Stimulated activated naive CD8-positive, alpha-beta T cell treated with anti-CD3 and anti-CD28 coated beads, Interleukin-15, Interleukin-2, amounts not matched to agents 100 ng/mL and 50 ng/mL, for 24 hours (primary cell): ENCODE measurements around the gene CDC42SE2.
A peak's percentile ranks its signal among the peaks of the same experiment; 100 is the strongest.

Experiments
- H3K27ac Mint-ChIP-seq: one replicate; pipeline ENCODE4 v1.8.0; 2021; ENCODE audit warnings: mild to moderate bottlenecking, mixed read lengths
- H3K27me3 Mint-ChIP-seq: one replicate; pipeline ENCODE4 v1.8.0; 2021; ENCODE audit warnings: mixed read lengths
- H3K36me3 Mint-ChIP-seq: one replicate; pipeline ENCODE4 v1.8.0; 2021; ENCODE audit warnings: low read depth, mixed read lengths
- H3K4me1 Mint-ChIP-seq: one replicate; pipeline ENCODE4 v1.8.0; 2021; ENCODE audit warnings: low read depth, mixed read lengths
- H3K4me3 Mint-ChIP-seq: one replicate; pipeline ENCODE4 v1.8.0; 2021; ENCODE audit warnings: mild to moderate bottlenecking, mixed read lengths
- H3K9me3 Mint-ChIP-seq: one replicate; pipeline ENCODE4 v1.8.0; 2021; ENCODE audit warnings: mixed read lengths

CDC42SE2 gene, protein sequence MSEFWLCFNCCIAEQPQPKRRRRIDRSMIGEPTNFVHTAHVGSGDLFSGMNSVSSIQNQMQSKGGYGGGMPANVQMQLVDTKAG

DNA sequence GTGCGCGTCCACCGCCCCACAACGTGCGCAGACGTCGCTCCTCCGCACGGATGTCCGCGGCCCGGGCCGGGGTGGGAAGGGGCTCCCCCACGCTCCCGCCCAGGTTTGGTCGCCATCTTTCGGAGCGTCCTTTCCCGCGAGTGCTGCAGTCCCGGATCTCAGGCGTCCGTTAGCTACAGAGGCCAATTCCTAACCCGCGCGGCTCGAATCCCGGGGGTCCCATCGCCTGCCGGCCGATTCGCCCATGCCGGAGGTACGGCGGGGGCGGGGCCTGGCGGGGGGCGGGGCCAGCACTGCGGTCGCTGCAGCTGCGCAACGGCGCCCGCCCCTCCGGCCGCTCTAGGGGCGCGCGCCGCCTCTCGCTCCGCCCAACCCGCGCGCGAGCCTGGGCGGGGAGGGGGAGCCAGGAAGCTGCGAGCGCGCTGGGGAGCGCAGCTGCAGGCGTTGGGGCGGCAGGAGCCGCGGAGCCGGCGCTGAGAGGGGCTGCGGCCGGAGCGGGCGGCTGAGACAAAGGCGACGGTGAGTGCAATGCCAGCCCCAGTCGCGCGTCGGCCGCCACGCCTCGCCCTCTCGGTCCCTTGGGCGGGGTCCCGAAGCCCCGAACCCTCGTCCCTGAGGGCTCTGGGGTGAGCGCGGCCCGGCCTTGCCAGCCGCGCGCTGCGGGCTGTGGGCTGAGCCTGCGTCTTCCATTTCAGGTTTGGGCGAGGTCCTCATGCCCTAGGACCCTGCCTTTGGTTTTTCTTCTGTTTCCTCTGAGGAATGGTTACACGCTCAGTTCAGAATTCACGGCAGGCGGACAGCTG, at the start of gene CDC42SE2:
Gene CDC42SE2 (plus strand): TSS at position 406 of the 803 bp plus-strand sequence. CDS start 95,441 bp downstream, outside the sequence.
- Mint-ChIP-seq H3K36me3 (peaks cover 33% of the 10 kb centered on the region), H3K4me3 (peak within 1 kb of the TSS; percentile 91), H3K4me1 (peaks cover 73% of the 10 kb centered on the region), H3K27ac (peak within 1 kb of the TSS; percentile 95), H3K9me3 (no peaks in the 10 kb centered on the region), H3K27me3 (no peaks in the 10 kb centered on the region)

DNA sequence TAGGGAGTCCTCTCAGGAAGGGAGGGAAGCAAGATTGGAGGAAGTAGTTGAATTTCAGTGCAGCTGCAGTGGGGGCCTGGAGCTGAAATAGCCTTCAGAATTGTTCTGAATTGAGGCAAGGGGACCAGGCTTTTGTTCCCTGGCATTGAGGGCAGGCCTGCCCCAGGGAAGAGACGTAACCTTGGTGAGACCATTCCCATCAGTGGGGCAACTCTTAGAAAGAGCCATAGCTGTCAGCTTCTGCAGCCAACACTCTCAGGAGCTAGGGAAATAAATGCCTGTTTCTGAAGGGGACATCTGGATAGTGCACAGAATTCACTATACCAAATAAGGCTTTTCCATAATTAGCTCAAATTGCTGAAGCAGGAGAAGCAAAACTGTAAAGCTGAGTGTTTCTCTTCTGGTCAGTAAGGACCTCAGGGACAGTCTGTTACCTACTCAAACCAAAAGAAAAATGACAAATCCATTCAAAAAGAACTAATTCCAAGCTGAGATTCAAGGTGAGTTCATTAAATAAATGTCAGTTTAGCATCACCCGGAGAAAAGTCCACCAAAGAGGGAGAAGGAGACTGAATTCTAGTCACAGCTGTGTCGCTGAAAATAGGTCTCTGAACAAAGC, 49.1 kb upstream of the CDC42SE2 start:
- no peaks in the 10 kb centered on the region for H3K27me3 Mint-ChIP-seq
- no peak overlapping the region for H3K4me3 Mint-ChIP-seq
- no peaks in the 10 kb centered on the region for H3K36me3 Mint-ChIP-seq
- peaks cover 65% of the 10 kb centered on the region for H3K4me1 Mint-ChIP-seq
- no peak overlapping the region for H3K27ac Mint-ChIP-seq
- H3K9me3 Mint-ChIP-seq = no peaks in the 10 kb centered on the region

DNA sequence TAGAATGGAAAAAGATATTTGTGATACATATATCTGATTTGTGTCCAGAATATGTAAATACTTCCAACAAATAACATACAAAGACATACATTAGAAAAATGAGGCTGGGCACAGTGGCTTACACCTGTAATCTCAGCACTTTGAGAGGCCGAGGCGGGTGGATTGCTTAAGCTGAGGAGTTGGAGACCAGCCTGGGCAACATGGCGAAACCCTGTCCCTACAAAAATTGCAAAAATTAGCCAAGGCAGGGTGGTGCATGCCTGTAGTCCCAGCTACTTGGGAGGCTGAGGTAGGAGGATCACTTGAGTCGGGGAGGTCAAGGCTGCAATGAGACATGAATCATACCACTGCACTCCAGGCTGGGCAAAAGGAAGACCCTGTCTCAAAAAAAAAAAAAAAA, 46.1 kb upstream of the CDC42SE2 start:
- peaks cover 53% of the 10 kb centered on the region for H3K4me1 Mint-ChIP-seq

DNA sequence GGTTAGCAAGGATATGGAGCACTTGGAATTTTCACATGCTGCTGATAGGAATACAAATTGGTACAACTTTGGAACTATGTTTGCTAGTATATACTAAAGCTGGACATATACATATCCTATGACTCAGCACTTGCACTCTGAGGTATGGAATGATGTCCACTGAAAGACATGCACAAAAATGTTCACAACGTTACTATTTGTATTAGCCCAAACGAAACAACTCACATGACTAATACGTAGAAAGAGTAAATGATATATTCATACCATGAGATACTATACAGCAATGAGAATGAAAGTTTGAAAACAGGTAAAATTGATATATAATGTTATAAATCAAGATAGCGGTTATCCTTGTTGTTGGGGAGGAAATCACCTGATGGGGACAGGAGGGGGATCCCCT, 45.5 kb upstream of the CDC42SE2 start:
- Mint-ChIP-seq H3K4me3 (no peak overlapping the region), H3K9me3 (no peaks in the 10 kb centered on the region), H3K27me3 (no peaks in the 10 kb centered on the region), H3K36me3 (no peaks in the 10 kb centered on the region), H3K4me1 (peaks cover 52% of the 10 kb centered on the region), H3K27ac (no peak overlapping the region)

More for the DNA sequence above, 46.1 kb upstream of the CDC42SE2 start:
- H3K27me3 Mint-ChIP-seq = no peaks in the 10 kb centered on the region
- H3K27ac Mint-ChIP-seq = no peak overlapping the region
- no peak overlapping the region for H3K4me3 Mint-ChIP-seq
- no peaks in the 10 kb centered on the region for H3K36me3 Mint-ChIP-seq
- no peaks in the 10 kb centered on the region for H3K9me3 Mint-ChIP-seq

DNA sequence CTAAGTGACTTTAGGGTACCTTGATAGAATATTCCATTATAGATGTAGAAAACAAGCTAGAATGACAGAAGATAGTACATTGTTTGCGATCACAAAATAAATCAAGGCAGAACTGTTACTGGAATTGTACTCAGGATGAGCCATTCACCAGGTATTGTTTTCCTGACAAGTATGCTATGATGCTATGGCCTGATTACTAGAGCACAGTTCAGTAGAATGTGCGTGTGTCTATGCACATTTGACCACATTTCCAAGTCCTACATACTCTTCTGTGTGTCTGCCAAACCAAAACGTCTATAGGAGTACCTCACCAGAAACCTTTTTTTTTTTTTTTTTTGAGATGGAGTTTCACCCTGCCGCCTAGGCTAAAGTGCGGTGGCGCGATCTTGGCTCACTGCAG, 43.3 kb upstream of the CDC42SE2 start:
- Mint-ChIP-seq H3K27me3 (no peaks in the 10 kb centered on the region), H3K4me1 (peaks cover 37% of the 10 kb centered on the region), H3K36me3 (no peaks in the 10 kb centered on the region), H3K27ac (no peak overlapping the region), H3K9me3 (no peaks in the 10 kb centered on the region), H3K4me3 (no peak overlapping the region)

DNA sequence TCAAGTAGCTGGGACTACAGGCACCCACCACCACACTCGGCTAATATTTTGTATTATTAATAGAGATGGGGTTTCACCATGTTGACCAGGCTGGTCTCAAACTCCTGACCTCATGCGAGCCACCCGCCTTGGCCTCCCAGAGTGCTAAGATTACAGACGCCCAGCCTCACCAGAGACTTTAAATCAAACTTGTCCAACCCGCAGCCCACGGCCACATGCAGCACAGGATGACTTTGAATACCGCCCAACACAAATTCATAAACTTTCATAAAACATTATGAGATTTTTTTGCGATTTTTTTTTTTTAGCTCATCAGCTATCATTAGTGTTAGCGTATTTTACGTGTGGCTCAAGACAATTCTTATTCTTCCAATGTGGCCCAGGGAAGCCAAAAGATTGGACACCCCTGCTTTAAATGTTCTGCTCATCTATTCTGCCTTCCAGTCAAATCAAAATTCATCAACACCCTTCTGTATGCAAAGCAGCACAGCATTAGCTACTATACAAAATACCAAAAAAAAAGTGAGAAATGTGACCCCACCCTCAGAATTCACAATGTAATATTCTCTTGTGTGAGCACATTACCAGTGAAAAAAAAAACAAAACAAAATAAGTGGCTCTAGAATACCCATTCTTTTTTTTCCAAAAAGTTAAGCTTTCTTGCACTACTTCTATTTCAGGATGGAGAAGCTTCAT, 42.7 kb upstream of the CDC42SE2 start:
- Mint-ChIP-seq H3K27me3 (no peaks in the 10 kb centered on the region), H3K9me3 (no peaks in the 10 kb centered on the region), H3K27ac (no peak overlapping the region), H3K4me3 (no peak overlapping the region), H3K4me1 (peaks cover 37% of the 10 kb centered on the region), H3K36me3 (no peaks in the 10 kb centered on the region)

DNA sequence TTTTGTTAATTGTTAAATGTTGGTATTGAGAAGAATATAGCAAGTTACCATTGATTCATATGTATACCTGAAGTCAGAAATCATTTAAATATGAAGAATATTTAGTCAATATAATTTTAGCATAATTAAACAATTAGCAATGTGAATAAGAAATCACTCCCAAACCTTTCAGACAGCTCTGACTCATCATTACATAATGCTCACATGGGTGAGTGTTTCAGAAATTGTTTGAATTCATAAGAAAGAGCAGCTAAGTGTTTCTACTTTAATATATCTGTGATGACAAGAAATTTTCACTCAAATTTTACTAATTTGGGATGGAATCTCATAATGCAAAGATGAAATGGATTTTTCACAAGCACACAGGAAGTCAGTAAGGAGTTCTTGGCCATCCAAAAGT, 42.0 kb upstream of the CDC42SE2 start:
- Mint-ChIP-seq H3K4me3 (no peak overlapping the region), H3K9me3 (no peaks in the 10 kb centered on the region), H3K27ac (no peak overlapping the region), H3K27me3 (no peaks in the 10 kb centered on the region), H3K36me3 (no peaks in the 10 kb centered on the region), H3K4me1 (peaks cover 37% of the 10 kb centered on the region)

DNA sequence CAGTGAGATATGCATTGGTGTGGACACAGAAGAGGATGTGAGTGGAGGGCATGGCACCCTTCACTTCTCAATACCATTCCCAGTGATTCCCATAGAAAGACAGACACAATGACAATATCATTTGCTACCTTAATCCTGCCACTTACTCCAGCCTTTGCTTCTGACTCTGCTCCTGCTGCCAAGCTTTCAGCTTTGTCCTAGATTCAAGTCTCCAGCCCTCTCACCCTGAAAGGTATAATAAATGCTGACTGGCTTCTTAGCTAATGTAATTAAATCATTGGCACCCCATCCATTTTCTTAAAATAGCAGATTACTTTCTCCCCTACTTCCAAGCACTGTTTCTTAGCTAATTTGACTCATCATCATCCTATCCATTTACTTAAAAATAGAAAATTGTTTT, 41.1 kb upstream of the CDC42SE2 start:
- Mint-ChIP-seq H3K27me3 (no peaks in the 10 kb centered on the region), H3K4me1 (peaks cover 31% of the 10 kb centered on the region), H3K36me3 (no peaks in the 10 kb centered on the region), H3K9me3 (no peaks in the 10 kb centered on the region), H3K4me3 (no peak overlapping the region), H3K27ac (no peak overlapping the region)

DNA sequence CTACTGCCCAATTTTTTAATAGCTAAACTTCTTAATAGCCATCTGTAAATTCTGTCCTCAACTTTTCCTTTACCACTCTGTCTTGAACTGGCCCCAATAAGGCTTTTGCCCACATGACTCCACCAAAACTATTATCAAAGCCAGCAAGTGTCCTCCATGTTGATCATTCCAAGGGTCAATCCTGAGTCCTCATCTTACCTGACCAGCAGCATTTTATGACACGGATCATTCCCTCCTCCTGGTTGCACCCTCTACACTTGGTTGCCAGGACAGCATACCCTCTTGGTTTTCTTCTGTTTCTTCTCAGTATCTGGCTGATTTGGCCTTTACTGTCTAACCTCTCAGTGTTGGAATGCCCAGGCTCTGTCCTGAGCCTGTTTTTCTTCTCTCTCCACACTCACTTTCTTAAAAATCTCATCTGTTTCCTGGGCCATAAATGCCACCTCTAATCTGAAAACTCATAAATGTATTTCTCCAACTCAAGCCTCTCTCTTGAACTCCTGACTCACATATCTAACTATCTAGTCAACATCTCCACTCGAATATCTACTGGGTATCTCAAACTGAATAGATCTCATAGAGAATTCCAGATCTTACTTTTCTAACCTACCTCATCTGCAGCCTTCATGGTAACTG, 40.0 kb upstream of the CDC42SE2 start:
- H3K27me3 Mint-ChIP-seq = no peaks in the 10 kb centered on the region
- no peaks in the 10 kb centered on the region for H3K36me3 Mint-ChIP-seq
- H3K4me1 Mint-ChIP-seq = peaks cover 20% of the 10 kb centered on the region
- no peak overlapping the region for H3K4me3 Mint-ChIP-seq
- no peaks in the 10 kb centered on the region for H3K9me3 Mint-ChIP-seq
- H3K27ac Mint-ChIP-seq = no peak overlapping the region

DNA sequence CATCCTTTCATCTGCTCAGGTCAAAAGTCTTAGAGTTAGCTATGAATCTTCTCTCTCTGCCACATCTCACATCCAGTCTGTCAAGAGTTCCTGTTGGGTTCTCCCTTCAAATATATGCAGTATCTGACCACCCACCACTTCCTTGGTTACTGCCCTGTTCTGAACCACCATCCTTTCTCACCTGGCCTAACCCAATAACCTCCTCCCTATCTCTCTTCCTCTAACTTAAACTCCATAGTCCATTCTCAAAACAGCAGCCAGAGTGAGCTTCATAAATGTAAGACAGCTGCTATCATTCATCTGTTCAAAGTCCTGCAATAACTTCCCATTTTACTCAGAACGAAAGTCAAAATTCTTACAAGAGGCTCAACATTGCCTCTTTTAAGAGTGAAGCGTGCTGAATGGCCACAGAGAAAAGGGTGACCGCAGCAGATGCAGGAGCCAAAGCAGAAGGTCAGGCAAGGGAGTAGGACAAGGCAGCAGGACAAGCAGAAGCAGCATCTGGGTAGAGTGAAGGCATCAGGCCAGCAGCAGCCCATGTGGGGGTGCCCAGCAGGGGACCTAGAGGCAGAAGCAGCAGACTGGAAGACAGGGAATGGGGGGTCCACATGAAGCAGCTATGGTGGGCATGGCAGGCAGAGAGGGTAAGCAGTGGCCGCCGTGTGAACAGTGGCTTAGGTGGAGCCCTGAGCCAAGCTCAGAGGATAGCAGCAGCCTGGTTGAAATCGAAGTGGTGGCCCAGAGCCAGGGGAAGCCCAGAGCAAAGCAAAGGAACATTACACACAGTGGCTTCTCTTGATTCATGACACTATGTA, 39.3 kb upstream of the CDC42SE2 start:
- Mint-ChIP-seq H3K36me3 (no peaks in the 10 kb centered on the region), H3K4me3 (no peak overlapping the region), H3K9me3 (no peaks in the 10 kb centered on the region), H3K27me3 (no peaks in the 10 kb centered on the region), H3K27ac (no peak overlapping the region), H3K4me1 (peaks cover 15% of the 10 kb centered on the region)

DNA sequence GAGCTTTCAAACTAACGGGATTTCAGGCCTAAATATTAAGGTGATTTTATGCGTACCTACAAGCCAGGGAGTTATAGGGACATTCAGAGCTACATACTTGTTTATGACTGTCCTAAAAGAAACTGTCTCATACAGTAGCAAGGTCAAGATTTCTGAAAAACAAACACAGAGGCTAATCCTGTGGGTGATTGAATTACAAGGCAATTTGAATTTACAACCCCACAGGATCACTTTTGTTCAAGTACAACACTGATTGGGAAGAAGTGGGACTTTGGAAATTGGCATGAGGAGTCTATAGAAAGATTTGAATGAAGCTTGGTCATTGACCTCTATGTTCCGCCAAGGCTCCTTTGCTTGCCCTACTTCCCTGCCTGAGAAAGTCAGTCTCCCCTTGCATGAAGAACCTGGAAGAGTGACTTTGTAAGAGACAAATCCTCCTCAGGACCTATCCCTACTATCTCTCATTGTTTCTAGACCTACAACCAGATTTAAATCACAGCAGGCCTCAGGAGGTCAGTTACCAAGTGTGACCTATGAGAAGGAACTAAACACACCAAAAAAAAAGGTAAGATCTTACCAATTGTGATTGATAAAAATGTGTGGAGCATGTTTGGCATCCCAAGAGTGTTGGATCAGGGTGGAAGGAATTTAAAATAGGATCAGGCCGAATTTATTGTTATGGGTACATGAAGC, 38.4 kb upstream of the CDC42SE2 start:
- Mint-ChIP-seq H3K4me3 (no peak overlapping the region), H3K9me3 (no peaks in the 10 kb centered on the region), H3K36me3 (no peaks in the 10 kb centered on the region), H3K4me1 (peaks cover 20% of the 10 kb centered on the region), H3K27me3 (no peaks in the 10 kb centered on the region), H3K27ac (no peak overlapping the region)

DNA sequence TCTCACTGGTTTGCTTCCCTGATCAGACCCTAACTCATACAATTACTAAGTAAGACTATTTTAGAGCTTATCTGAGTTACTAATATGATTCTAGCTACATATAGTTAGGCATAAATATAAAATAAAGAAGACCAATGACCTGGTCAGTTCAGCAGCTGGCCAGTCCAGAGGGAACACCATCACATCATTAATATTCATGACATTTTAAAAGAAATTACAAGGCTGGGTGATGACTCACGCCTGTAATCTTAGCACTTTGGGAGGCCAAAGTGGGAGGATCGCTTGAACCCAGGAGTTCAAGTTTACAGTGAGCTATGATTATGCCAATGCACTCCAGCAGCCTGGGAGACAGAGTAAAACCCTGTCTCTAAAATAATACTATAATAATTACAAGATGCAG, 37.0 kb upstream of the CDC42SE2 start:
- no peaks in the 10 kb centered on the region for H3K9me3 Mint-ChIP-seq
- H3K4me3 Mint-ChIP-seq = no peak overlapping the region
- H3K27me3 Mint-ChIP-seq = no peaks in the 10 kb centered on the region
- H3K4me1 Mint-ChIP-seq = peaks cover 17% of the 10 kb centered on the region
- no peak overlapping the region for H3K27ac Mint-ChIP-seq
- no peaks in the 10 kb centered on the region for H3K36me3 Mint-ChIP-seq

DNA sequence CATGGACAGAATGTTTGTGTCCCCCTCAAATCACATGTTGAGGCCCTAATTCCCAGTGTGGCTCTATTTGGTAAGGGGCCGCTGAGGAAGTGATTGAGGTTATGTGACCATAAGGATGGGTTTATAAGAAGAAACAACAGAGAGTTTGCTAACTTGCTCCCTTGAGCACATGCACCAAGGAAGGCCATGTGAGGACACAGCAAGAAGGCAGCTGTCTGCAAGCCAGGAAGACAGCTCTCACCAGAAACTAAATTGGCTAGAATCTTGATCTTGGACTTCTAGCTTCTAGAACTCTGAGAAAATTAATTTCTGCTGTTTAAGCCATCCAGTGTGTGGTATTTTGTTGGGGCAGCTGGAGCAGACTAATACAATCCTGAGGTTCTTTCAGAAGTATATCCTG, 35.2 kb upstream of the CDC42SE2 start:
- no peak overlapping the region for H3K27ac Mint-ChIP-seq
- H3K9me3 Mint-ChIP-seq = no peaks in the 10 kb centered on the region
- peaks cover 12% of the 10 kb centered on the region for H3K4me1 Mint-ChIP-seq
- no peak overlapping the region for H3K4me3 Mint-ChIP-seq
- no peaks in the 10 kb centered on the region for H3K27me3 Mint-ChIP-seq
- H3K36me3 Mint-ChIP-seq = no peaks in the 10 kb centered on the region

DNA sequence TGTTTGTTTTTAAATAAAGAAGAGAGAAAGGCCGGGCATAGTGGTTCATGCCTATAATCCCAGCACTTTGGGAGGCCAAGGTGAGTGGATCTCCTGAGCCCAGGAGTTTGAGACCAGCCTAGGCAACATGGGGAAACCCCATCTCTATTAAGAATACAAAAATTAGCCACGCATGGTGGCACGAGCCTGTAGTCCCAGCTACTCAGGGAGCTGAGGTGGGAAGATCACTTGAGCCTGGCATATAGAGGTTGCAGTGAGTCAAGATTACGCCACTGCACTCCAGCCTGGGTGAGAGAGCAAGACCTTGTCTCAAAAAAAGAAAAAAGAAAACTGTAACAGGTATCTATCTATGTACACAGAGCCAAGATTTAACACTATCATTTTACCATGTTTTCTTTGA, 34.2 kb upstream of the CDC42SE2 start:
- no peaks in the 10 kb centered on the region for H3K36me3 Mint-ChIP-seq
- H3K4me3 Mint-ChIP-seq = no peak overlapping the region
- peaks cover 12% of the 10 kb centered on the region for H3K4me1 Mint-ChIP-seq
- no peaks in the 10 kb centered on the region for H3K9me3 Mint-ChIP-seq
- H3K27ac Mint-ChIP-seq = no peak overlapping the region
- no peaks in the 10 kb centered on the region for H3K27me3 Mint-ChIP-seq
